ENCODE data around the gene RPS23. TPM values are rescaled to one million over a fixed set of nuclear protein-coding genes. Genes with fewer than 3 reads are reported as not detected.

Gene RPS23
- total and polyA plus RNA-seq, 8 donors = 735 to 1,904 (median 1,035) TPM

- intact Hi-C loops (cut with DNase I) = no loop called here
- Histone ChIP-seq H3K4me1 (no peaks in the 10 kb centered on the region), H3K27me3 (no peaks in the 10 kb centered on the region), H3K9me3 (no peaks in the 10 kb centered on the region), H3K4me3 (no peak overlapping the region), H3K36me3 (no peaks in the 10 kb centered on the region), H3K27ac (no peak overlapping the region)
- TF ChIP-seq CTCF (IDR thresholded peaks at IDR 0.05) = no peak
- ATAC-seq (no peak), FAIRE-seq (no peak), DNase-seq (no peak)
Observed at GRCh38 chr5:82295144-82295543, 17.0 kb upstream of the RPS23 start.

- Histone ChIP-seq H3K27me3 (no peaks in the 10 kb centered on the region), H3K27ac (no peak overlapping the region), H3K36me3 (no peaks in the 10 kb centered on the region), H3K4me3 (no peak overlapping the region), H3K4me1 (no peaks in the 10 kb centered on the region), H3K9me3 (no peaks in the 10 kb centered on the region)
- 66 to 73% methylated on average over 2 of the region's 2 CpGs for WGBS, 2 donors
- DNase-seq (no peak), ATAC-seq (no peak), FAIRE-seq (no peak)
- intact Hi-C loops (cut with DNase I) = no loop called here
- no peak for TF ChIP-seq CTCF (IDR thresholded peaks at IDR 0.05)
Observed at GRCh38 chr5:82291420-82291819, 13.3 kb upstream of the RPS23 start.

GRCh38 chr5:82290908-82291307 lies 12.8 kb upstream of the RPS23 start:
- DNase-seq (no peak), FAIRE-seq (no peak)

GRCh38 chr5:82290005-82290404 lies 11.9 kb upstream of the RPS23 start:
- H3K27me3 ChIP-seq = no peaks in the 10 kb centered on the region
- 82 to 89% methylated on average over 2 of the region's 2 CpGs for WGBS, 2 donors
- H3K4me1 ChIP-seq = no peaks in the 10 kb centered on the region
- TF ChIP-seq CTCF (IDR thresholded peaks at IDR 0.05) = no peak
- intact Hi-C loops (cut with DNase I) = no loop called here
- FAIRE-seq (no peak), ATAC-seq (no peak), DNase-seq (no peak)
- no peak overlapping the region for H3K27ac ChIP-seq
- H3K4me3 ChIP-seq = no peak overlapping the region
- H3K9me3 ChIP-seq = no peaks in the 10 kb centered on the region
- no peaks in the 10 kb centered on the region for H3K36me3 ChIP-seq

More at GRCh38 chr5:82290908-82291307, 12.8 kb upstream of the RPS23 start:
- no peak overlapping the region for H3K4me3 ChIP-seq
- no peak for ATAC-seq
- no peaks in the 10 kb centered on the region for H3K9me3 ChIP-seq
- H3K36me3 ChIP-seq = no peaks in the 10 kb centered on the region
- no peaks in the 10 kb centered on the region for H3K27me3 ChIP-seq
- no peak for TF ChIP-seq CTCF (IDR thresholded peaks at IDR 0.05)
- H3K27ac ChIP-seq = no peak overlapping the region
- H3K4me1 ChIP-seq = no peaks in the 10 kb centered on the region
- intact Hi-C loops (cut with DNase I) = no loop called here
- 71 to 88% methylated on average over 6 of the region's 6 CpGs for WGBS, 2 donors

GRCh38 chr5:82287625-82288024 lies 9.5 kb upstream of the RPS23 start:
- no peak for ATAC-seq
- no peak for TF ChIP-seq CTCF (IDR thresholded peaks at IDR 0.05)
- DNase-seq = no peak
- 87 to 91% methylated on average over 3 of the region's 3 CpGs for WGBS, 2 donors
- no peak overlapping the region for H3K4me3 ChIP-seq
- no peaks in the 10 kb centered on the region for H3K9me3 ChIP-seq
- no peaks in the 10 kb centered on the region for H3K27me3 ChIP-seq
- H3K4me1 ChIP-seq = no peaks in the 10 kb centered on the region
- no peak overlapping the region for H3K27ac ChIP-seq
- intact Hi-C loops (cut with DNase I) = no loop called here
- H3K36me3 ChIP-seq = no peaks in the 10 kb centered on the region
- no peak for FAIRE-seq

Data from pancreas (tissue), 10 donors.